Stomach smooth muscle (tissue), 2 donors: ENCODE measurements around the gene EDDM3A.
"Not testable (repeated sequence)": the region's sequence is repeated elsewhere in the genome, so short reads cannot be mapped to it uniquely, and the experiment has no call there.

Experiments
- H3K27ac ChIP-seq: one replicate; pipeline ENCODE4 v1.7.0; 2013; ENCODE audit warnings: mild to moderate bottlenecking, low read length, inconsistent platforms
- H3K27me3 ChIP-seq, 2 donors: one replicate each; pipeline ENCODE4 v1.7.0; 2013; ENCODE audit warnings: low read length in 2 of 2; ENCODE audit not compliant: insufficient read depth in 2 of 2, control insufficient read depth in 1 of 2
- H3K36me3 ChIP-seq, 2 donors: one replicate each; pipeline ENCODE4 v1.7.0; 2013; ENCODE audit warnings: low read length in 2 of 2; ENCODE audit not compliant: control insufficient read depth in 2 of 2, insufficient read depth in 2 of 2
- H3K4me1 ChIP-seq: one replicate; pipeline ENCODE4 v1.7.0; 2013; ENCODE audit warnings: low read length; ENCODE audit not compliant: control insufficient read depth, insufficient read depth
- H3K4me3 ChIP-seq, 2 donors: one replicate each; pipeline ENCODE4 v1.7.0; 2013; ENCODE audit warnings: low read length in 2 of 2
- H3K9ac ChIP-seq, 2 donors: one replicate each; pipeline ENCODE4 v1.7.0; 2013; ENCODE audit warnings: low read length in 2 of 2, mild to moderate bottlenecking in 1 of 2
- H3K9me3 ChIP-seq, 2 donors: one replicate each; pipeline ENCODE4 v1.7.0; 2013; ENCODE audit warnings: low read length in 2 of 2; ENCODE audit not compliant: control insufficient read depth in 2 of 2
- donor health status: healthy.
- donor health status: Pancreatic carcinoma.

Gene EDDM3A

DNA sequence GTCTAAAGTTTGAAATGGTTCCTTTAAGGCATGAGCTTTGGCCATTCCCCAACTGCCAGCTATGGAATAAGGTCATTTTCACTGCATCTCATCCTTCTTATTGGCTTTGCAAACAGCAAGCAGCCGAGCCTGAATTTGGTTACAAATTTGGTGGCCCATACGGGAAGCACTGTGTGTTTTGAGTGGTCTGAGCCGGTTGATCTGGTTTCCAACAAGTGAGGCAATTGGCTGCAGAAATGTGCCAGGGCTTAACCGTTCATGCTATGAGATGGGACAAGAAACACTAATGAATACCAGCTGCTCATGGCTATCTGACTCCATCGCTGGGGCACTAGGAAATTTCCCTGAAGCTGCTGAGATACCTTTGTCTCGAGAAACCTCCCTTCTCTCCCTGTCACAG is 9.3 kb downstream of the EDDM3A start:
- peaks cover 9 to 12% of the 10 kb centered on the region in 2 donors for H3K9me3 ChIP-seq
- H3K27me3 ChIP-seq: no peaks in the 10 kb centered on the region
- H3K27ac ChIP-seq: no peak overlapping the region

GRCh38 chr14:20757965-20758364 is 12.3 kb downstream of the EDDM3A start:
- no peaks in the 10 kb centered on the region for H3K36me3 ChIP-seq
- no peaks in the 10 kb centered on the region for H3K4me1 ChIP-seq
- H3K27me3 ChIP-seq: no peaks in the 10 kb centered on the region
- no peak overlapping the region for H3K27ac ChIP-seq
- no peak overlapping the region for H3K9ac ChIP-seq
- H3K4me3 ChIP-seq: no peak overlapping the region
- peaks cover 2 to 3% of the 10 kb centered on the region in 2 donors for H3K9me3 ChIP-seq

More for the DNA sequence above, 9.3 kb downstream of the EDDM3A start:
- Histone ChIP-seq H3K36me3 (no peaks in the 10 kb centered on the region), H3K9ac (no peak overlapping the region), H3K4me3 (no peak overlapping the region), H3K4me1 (no peaks in the 10 kb centered on the region)

GRCh38 chr14:20759465-20759864 is 13.8 kb downstream of the EDDM3A start:
- not testable (repeated sequence) for H3K9me3 ChIP-seq, H3K4me3 ChIP-seq, H3K27ac ChIP-seq, H3K27me3 ChIP-seq, H3K36me3 ChIP-seq, H3K9ac ChIP-seq, H3K4me1 ChIP-seq

GRCh38 chr14:20760950-20761349 is 15.3 kb downstream of the EDDM3A start:
- H3K9ac ChIP-seq: no peak overlapping the region
- H3K4me1 ChIP-seq: no peaks in the 10 kb centered on the region
- H3K4me3 ChIP-seq: no peak overlapping the region
- no peak overlapping the region for H3K27ac ChIP-seq
- H3K27me3 ChIP-seq: no peaks in the 10 kb centered on the region
- H3K36me3 ChIP-seq: no peaks in the 10 kb centered on the region
- H3K9me3 ChIP-seq: peaks cover 3% of the 10 kb centered on the region in 2 donors

- Histone ChIP-seq H3K27ac (no peak overlapping the region), H3K9ac (no peak overlapping the region), H3K4me3 (no peak overlapping the region), H3K9me3 (peaks cover 0 to 3% of the 10 kb centered on the region in 2 donors), H3K27me3 (peaks cover 0 to 2% of the 10 kb centered on the region in 2 donors), H3K4me1 (no peaks in the 10 kb centered on the region), H3K36me3 (no peaks in the 10 kb centered on the region)
Measured at GRCh38 chr14:20768593-20768892, 22.9 kb downstream of the EDDM3A start.

DNA sequence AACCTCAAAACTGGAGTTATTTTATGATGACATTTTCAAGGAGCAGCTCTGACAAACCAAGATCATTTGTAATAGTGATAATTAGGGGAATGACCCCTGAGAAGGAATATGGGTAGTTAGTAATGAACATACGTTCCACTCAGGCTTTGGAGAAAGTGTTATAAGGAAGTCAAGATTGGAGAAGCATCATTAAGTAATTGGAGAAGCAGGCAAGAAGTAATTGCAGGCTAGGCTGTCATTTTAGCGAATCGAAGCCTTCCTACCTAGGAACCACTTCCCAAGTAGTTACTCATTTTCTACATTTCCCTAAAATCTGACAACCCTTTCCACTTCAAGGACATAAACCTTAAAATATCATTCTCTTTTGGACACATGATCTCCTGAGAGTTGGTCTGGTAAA is 23.7 kb downstream of the EDDM3A start:
- Histone ChIP-seq H3K9ac (no peak overlapping the region), H3K27ac (no peak overlapping the region), H3K36me3 (no peaks in the 10 kb centered on the region), H3K9me3 (peaks cover 0 to 3% of the 10 kb centered on the region in 2 donors), H3K27me3 (peaks cover 0 to 2% of the 10 kb centered on the region in 2 donors), H3K4me3 (no peak overlapping the region), H3K4me1 (no peaks in the 10 kb centered on the region)

- H3K9ac ChIP-seq: no peak overlapping the region
- H3K9me3 ChIP-seq: no peaks in the 10 kb centered on the region
- peaks cover 0 to 2% of the 10 kb centered on the region in 2 donors for H3K27me3 ChIP-seq
- H3K27ac ChIP-seq: no peak overlapping the region
- no peaks in the 10 kb centered on the region for H3K4me1 ChIP-seq
- H3K36me3 ChIP-seq: no peaks in the 10 kb centered on the region
- no peak overlapping the region for H3K4me3 ChIP-seq
Measured at GRCh38 chr14:20772650-20773049, 27.0 kb downstream of the EDDM3A start.

- Histone ChIP-seq H3K4me1 (no peaks in the 10 kb centered on the region), H3K4me3 (no peak overlapping the region), H3K9me3 (no peaks in the 10 kb centered on the region), H3K27ac (no peak overlapping the region), H3K27me3 (peaks cover 0 to 2% of the 10 kb centered on the region in 2 donors), H3K9ac (no peak overlapping the region), H3K36me3 (no peaks in the 10 kb centered on the region)
Measured at GRCh38 chr14:20774258-20774824, 28.7 kb downstream of the EDDM3A start.

DNA sequence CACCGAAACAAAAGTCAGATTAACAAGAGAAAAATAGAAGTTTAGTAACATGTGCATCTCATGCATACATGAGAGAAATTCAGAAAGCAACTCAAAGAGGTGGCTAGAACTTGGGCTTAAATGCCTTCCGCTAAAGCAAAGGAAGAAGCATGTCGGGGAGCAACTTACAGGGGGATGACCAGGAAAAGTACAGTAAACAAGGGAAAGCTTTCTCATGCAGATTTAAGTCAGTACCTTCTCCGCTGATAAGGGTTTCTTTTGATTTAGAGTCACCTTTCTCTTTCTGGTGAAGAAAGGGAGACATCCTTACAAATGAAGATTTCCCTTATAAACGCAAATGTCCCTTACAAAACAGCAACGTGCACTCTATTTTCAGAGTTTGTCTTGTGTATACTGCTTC is 29.4 kb downstream of the EDDM3A start:
- H3K27me3 ChIP-seq: peaks cover 0 to 2% of the 10 kb centered on the region in 2 donors
- no peaks in the 10 kb centered on the region for H3K36me3 ChIP-seq
- no peak overlapping the region for H3K27ac ChIP-seq
- no peaks in the 10 kb centered on the region for H3K4me1 ChIP-seq
- no peaks in the 10 kb centered on the region for H3K9me3 ChIP-seq
- no peak overlapping the region for H3K9ac ChIP-seq
- H3K4me3 ChIP-seq: no peak overlapping the region

GRCh38 chr14:20775901-20776300 is 30.2 kb downstream of the EDDM3A start:
- no peaks in the 10 kb centered on the region for H3K9me3 ChIP-seq
- H3K27ac ChIP-seq: no peak overlapping the region
- H3K4me3 ChIP-seq: no peak overlapping the region
- no peaks in the 10 kb centered on the region for H3K36me3 ChIP-seq
- no peaks in the 10 kb centered on the region for H3K4me1 ChIP-seq
- peaks cover 0 to 2% of the 10 kb centered on the region in 2 donors for H3K27me3 ChIP-seq
- H3K9ac ChIP-seq: no peak overlapping the region

- H3K27me3 ChIP-seq: no peaks in the 10 kb centered on the region
- H3K9me3 ChIP-seq: no peaks in the 10 kb centered on the region
- no peaks in the 10 kb centered on the region for H3K4me1 ChIP-seq
- peak overlapping the region in 1 of 2 donors; percentile 24 for H3K4me3 ChIP-seq
- no peak overlapping the region for H3K9ac ChIP-seq
- no peaks in the 10 kb centered on the region for H3K36me3 ChIP-seq
- H3K27ac ChIP-seq: no peak overlapping the region
Measured at GRCh38 chr14:20781803-20782202, 36.1 kb downstream of the EDDM3A start.
